Amygdala (tissue), 56 donors: ENCODE measurements around the gene SCEL.
"Not testable (repeated sequence)": the region's sequence is repeated elsewhere in the genome, so short reads cannot be mapped to it uniquely, and the experiment has no call there.

ENCODE experiments used
- DNase-seq, 56 donors: peaks; one replicate each; lab custom pipeline; 2025; lab: John Stamatoyannopoulos, UW

SCEL gene, protein sequence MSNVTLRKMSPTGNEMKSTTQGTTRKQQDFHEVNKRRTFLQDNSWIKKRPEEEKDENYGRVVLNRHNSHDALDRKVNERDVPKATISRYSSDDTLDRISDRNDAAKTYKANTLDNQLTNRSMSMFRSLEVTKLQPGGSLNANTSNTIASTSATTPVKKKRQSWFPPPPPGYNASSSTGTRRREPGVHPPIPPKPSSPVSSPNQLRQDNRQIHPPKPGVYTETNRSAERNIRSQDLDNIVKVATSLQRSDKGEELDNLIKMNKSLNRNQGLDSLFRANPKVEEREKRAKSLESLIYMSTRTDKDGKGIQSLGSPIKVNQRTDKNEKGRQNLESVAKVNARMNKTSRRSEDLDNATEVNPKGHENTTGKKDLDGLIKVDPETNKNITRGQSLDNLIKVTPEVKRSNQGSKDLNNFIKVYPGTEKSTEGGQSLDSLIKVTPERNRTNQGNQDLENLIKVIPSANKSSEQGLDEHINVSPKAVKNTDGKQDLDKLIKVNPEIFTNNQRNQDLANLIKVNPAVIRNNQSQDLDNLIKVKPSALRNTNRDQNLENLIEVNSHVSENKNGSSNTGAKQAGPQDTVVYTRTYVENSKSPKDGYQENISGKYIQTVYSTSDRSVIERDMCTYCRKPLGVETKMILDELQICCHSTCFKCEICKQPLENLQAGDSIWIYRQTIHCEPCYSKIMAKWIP

DNA sequence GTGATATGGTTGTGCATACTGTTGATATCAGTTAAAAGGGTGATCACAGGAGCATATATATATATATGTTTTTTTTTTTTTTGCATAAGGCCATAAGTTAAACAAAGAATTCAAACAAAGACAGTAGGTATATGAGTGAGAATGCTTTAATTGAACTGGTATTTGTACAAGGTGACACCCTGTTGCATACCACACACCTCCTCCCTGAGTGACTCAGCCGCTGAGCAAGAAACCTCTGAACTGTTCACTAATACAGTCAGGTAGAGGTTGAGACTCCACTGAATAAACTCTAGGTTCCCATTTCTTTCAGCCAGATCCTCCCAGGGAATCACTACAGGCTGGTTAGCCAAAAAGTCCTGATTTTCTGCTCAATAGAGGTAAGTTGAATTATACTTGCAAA, at the start of gene SCEL:
SCEL (plus strand) TSS at position 259 of the 400 bp plus-strand sequence. CDS start 20,170 bp downstream, outside the sequence.
- no peak for DNase-seq

DNA sequence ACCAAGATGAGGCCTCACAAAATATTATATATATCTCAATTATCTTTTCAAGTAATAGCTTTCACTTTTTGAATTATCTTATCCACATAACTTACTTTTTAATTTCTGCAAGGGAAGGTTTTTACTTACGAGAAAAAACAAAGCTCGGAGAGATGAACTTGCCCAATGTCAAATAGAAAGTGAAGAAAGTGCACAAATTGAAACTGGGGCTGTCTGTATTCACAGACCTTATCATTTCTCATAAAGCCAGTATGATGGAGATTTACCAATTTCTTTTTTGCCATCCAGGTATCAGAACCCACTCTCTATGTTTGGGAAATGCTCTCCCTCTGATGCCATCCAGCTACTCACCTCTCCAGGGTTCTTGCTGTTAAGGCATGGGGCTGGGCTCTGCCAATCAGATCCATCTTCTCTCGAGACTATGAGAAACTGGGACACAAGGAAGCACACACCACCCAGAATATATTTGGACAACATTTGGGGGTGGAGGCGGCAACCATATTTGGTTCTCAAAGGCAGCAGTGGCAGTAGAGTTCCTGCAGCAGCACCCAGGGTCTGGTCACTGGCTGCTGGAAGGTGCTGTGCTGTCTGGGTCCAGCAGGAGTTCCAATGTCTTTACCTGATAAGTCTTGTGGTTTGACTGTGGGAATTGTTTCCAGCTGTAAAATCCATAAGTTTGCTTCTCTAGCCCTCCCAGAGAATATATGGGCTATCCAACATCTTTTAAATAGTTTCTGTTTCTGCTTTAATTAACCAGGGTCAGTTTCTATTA, 45.8 kb upstream of the SCEL start:
- DNase-seq, result no peak

DNA sequence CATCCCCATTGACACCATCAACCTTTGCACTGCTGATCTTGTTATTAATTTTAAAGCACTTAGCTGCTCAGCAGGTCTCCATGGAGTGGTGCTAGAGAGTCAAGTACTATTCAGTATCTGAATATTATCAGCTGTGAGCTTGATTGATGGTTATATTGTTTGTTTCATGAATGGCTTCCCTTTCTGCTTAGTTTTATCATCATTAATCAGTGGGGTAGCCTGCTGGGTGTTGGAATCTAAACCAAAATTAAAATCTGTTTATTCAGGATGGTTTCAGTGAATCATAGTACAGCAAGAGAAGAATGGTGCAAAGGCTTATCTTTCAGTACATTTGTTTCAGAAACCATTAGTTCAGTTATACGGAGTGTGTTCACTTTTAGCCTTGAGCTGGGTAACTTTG, 42.5 kb upstream of the SCEL start:
- peak in 3 of 56 donors; percentile 11 to 51 (median 26) for DNase-seq

DNA sequence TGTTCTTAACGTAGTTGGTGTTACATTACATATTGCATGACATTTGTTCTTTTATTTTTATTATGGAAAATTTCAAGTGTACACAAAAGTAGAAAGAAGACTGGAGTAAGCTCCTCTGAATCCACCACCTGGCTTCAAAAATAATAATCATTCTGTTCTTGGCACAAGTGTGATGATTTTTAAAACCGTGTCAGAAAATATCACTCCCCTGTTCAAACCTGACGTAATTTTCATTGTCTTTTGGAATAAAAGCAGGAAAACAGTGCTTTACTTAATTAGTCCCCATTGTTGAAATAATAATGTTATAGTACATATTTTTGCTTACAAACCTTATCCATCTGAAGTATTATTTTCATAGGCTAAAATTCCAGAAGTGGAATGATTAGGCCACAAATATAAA, 41.3 kb upstream of the SCEL start:
- DNase-seq, result no peak

DNA sequence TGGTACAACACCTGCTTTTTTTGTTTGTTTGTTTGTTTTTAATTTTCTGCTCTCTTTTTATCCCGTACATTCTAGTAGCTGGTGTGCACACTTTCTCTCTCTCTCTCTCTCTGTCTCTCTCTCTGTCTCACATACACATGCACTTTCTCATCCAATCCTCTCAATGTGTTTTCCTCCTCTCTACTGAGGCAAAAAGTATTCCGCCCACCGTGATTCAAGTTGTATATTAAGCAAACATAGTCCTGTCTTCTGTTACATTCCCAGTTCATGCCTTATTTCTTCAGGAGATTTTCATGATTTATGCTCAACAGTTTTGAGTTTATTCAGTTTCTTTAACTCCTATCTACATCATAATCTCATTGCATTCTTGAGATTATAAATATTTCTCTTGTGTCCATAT, 38.2 kb upstream of the SCEL start:
- DNase-seq, result no peak

DNA sequence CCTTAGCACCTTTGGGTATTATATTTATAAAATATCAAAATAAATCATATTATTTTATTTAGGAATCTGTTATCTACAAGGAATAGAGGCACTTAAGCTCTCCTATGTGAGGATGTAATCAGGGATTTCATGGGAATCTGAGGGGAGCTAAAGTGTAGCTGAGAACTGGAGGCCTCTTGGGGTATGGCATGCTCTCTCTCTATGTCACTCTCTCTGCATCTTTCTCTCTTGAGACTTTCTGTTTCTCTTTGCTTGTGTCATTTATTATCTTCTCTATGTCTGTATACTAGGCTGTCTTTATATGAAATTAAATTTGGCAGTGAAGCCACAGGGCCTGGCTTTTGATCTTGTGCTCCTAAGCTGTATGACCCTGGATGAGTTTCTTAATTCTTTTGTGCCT, 37.7 kb upstream of the SCEL start:
- no peak for DNase-seq

DNA sequence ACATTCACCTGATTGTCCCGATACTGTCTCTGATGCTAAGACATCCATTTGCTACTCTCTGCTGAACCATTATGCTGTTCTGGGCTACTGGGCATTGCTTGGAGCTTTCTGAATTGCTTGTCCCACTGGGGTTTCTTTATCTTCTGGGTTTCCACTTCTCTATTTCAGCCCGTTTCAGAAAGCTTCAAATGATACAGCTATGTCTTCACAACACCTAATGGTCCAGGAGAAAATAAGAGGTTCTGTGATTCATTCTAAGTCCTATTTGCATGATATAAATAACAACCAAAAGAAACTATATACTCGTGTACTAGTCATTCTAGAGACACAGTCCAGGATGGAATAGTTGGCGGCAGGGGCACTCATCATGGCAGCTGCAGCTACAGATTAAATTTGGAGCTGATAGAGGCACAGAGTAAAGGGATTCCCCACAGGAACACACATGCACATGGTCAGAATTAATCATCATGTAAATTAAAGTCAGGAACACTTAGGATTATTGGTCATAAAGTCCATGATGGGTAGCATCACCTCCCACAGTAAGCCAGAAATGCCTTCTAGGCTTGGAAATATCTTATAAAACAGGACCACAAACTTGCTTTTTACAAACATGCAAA, 33.3 kb upstream of the SCEL start:
- no peak for DNase-seq

DNA sequence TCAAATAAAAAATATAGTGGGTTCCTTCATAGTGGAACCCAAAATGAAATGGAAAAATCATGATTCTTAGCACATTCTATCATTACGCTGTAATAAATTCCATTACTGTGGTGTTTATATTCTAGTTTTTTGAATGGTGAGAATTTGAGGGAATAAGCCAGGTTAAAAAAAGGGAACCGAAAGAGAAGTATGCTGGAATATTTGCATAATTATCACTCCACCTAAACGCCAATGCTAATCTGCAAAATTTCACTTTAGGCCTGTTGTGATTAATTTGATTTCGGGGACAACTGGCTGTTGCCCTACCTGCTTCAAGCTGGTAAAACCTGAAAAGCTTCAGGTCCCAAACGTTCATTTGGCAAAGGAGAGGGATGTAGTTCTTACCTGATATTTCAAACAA, 32.1 kb upstream of the SCEL start:
- DNase-seq, result no peak

DNA sequence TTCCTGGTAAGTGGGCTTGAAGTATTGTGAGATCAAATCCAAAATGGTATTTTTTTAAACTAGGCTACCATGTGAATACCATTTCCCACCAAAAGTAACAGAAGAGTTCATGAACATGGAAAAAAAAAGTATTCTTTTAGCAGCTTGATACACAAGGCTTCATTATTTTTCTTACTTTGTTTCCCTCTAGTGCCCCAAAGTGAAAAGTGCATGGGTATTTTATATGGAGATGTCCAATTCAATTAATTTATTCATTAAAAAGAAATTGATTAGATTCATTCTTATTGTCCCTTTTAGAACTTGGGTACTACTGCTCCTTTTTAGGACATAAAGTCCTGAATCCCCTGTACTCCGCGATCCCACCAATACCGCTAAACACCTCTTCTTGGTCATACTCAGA, 28.6 kb upstream of the SCEL start:
- no peak for DNase-seq

DNA sequence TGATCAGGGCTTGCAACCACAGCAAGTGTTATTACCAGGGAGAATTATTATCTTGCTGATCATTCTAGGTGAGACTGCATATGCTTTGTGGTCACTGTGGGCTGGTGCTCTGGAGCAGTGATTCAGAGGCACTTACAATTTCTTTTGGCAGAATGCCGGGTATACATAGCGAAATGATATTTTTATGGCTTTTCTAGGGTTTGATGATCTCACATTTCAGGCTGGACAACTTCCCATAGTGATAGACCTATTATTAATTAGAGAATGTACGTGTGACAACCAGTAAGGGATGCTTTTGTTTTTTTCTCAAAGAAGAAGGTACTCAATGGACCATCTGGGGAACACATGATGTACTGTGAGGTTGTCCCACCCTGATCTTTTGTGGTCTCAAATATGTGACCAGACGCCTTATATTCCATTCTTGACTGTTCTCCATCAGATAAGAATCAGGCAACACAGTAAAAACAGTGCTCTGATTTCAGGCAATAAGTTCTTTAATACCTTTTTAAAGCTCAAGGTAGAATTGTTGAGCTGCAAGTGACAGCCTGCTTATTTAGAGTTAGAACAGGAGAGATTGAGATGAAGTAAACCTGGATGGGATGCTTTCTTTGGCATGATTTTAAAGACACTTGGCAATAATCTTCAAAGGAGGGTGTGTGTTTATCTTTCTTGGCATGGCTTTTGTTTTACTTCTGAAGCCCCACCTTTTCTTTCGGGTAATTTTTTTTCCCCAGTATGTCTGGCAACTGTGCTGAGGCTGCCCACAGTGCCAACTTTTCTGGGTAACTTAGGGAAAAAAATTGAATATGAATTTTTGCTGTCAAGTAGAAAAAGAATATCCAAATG, 27.4 kb upstream of the SCEL start:
- DNase-seq, result no peak

DNA sequence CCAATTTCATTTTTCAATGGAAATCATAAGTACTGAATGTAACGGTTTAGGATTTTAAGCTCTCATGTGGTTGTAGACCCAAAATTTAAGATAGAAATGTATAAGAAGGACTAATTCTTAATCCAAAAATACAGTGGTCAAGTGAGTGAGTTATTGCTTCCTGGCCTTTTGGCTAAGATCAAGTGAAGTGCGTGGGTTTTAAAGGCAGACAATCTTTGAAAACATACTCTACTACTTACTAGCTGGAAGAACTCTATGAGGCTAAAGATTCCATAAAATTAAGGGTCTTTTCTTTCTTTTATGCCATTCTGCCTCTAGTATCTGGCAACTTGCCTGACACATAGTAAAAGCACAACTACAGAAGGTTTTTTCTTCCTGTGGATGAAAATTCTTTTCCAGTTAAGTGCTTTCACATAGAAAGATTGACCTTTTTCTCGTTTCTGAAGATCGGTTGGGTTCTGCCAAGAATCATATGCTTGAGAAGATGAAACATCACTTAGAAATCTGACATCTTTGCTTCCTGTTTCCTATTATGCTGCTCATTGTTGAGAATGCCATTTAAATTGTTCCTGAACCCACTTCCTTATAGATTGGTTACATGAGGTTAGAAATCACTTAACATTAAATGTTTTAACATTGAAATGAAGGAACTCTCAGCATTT, 26.4 kb upstream of the SCEL start:
- DNase-seq, result no peak

DNA sequence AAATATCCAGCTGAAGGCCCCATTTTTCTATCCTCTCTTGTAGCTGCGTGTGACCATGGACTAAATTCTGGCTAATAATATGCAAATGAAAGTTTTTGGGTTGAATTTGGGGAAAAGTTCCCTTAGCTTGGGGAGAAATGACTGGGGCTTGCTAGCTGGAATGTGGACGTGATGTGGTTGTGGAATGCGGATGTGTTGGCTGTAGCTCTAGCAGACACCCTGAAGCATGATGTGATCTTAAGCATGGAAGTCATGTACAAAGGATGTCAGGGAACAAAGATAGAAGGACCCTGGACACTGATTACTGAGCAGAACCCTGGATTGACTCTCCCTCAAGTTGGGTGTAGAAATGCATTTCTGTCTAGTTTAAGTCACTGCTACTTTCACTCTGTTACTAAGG, 25.4 kb upstream of the SCEL start:
- no peak for DNase-seq

DNA sequence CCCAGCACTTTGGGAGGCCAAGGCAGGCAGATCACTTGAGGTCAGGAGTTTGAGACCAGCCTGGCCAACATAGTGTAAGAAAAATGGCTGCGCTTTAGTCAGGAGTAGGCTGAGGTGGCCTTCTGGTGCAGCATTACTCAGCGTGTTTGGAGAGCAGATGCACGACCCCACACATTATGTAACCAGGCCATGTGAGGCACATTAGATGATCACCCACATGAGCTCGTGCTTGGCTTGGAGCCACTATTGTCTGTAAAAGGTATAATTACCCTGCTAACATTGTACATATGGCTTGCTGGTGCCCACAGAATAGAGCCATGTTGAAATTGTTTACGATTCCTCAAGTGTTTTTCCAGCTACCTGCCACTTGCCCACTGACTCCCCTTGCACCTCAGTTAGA, 24.0 kb upstream of the SCEL start:
- no peak for DNase-seq

DNA sequence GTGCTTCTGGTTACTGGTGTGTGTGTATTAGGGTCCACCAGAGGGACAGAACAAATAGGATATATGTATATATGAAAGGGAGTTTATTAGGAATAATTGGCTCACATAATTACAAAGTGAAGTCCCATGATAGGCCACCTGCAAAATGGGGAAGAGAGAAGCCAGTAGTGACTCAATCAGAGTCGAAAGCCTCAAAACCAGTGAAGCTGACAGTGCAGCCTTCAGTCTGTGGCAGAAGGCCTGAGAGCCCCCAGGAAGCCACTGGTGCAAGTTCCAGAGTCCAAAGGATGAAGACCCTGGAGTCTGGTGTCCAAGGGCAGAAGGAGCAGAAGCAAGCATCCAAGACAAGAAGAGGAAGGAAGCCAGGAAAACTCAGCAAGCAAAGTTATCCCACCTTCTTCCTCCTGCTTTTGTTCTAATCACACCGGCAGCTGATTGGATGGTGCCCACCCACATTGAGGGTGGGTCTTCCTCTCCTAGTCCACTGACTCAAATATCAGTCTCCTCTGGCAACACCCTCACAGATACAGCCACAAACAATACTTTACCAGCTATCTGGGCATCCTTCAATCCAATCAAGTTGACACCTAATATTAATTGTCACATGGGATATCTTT, 21.7 kb upstream of the SCEL start:
- DNase-seq, result no peak

DNA sequence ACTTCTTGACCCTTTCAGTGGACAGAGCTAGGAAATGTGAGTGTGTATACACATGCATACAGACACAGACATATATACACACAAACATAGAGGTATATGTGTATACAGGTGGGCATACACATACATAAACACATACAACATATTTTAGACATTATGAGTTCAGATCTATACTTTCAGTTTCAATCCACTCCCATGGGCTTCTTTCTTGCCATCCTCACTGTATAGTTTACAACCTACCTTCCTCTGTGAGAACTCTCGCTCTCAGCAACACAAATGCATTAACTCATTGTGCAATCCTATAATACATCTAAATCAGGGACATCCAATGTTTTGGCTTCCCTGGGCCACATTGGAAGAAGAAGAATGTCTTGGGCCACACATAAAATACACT, 21.2 kb upstream of the SCEL start:
- DNase-seq, result no peak

DNA sequence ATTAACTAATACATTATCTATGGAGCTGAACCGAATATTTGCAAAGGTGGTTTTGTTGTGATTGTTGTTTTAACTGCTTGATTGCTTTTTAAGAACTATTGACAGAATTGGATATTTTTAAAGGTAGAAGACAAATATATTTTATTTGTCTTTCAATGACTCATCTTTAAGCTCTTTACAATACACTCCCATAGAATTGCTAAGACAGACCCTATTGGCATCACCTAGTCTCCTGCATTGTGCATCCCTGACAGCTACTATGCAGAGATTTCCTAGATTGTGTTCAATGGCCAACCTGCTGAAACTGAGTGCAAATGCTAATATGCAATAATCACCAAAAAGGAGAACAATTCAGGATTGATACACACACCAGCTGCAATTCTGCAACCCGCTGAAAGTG, 19.7 kb upstream of the SCEL start:
- DNase-seq, result no peak

DNA sequence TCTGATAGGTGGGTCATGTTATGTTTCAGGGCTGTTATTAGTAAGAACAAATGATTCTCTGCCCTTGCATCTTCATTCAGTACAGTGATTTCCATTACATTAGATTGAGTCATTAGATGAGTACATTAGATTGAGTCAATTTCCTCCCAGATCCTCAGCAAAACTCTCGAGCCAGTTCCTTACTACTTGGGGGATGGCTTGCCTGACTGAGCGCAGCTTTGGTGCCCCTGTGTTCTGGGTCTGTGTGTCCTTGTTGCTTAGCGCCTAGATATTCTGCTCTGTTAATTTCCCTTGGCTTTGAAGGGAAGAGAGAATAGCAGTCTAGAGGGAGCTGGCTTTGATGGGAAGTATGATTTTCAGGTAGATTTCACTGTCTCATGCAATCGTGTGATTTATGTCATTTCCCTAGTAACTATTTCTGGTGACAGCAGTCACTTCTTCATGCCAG, 19.1 kb upstream of the SCEL start:
- DNase-seq, result no peak

DNA sequence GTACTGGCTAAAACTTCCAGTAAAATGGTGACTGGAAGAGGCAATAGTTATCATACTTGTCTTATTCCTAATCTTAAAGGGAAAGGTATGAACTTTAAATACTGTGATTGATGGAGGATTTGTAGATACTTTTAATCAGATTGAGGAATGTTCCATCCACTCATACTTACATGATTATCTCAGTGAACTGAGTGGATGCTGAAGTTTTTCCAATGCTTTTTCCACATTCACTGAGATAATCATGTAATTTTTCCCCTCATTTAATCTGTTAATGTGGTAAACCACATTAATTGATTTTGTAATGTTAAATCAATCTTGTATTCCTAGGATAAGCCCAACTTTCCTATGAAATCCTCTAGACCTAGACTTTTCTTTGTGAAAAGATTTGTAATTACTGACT, 17.2 kb upstream of the SCEL start:
- no peak for DNase-seq

DNA sequence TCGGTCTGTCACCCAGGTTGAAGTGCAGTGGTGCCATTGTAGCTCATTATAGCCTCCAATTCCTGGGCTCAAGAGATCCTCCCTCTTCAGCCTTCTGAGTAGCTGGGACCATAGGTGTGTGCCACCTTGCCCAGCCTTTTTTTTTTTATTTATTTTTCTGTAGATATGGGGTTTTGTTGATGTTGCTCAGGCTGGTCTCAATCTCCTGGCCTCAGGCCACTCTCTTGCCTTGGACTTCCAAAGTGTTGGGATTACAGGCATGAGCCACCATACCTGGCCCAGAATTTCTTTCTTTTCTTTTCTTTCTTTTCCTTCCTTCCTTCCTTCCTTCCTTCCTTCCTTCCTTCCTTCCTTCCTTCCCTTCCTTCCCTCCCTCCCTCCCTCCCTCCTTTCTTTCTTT, 16.1 kb upstream of the SCEL start:
- not testable (repeated sequence) for DNase-seq
